ACC112 (cell line): ENCODE results near the gene CALML5.

ENCODE experiments used
- H2AFZ ChIP-seq: fragments of 200-600 bp; sonication (generic); one replicate; pipeline ENCODE4 v1.6.0; 2017; ENCODE audit warnings: antibody characterized with exemption, low read length; ENCODE audit not compliant: unreplicated experiment
- H3K27ac ChIP-seq: fragments of 200-600 bp; sonication (generic); 2 replicates; pipeline ENCODE4 v1.5.1; 2014; ENCODE audit warnings: low read depth, mild to moderate bottlenecking, antibody characterized with exemption, low read length, moderate library complexity
- H3K27me3 ChIP-seq: fragments of 200-600 bp; sonication (generic); 2 replicates; pipeline ENCODE4 v1.6.1; 2014; ENCODE audit warnings: mild to moderate bottlenecking, antibody characterized with exemption, low read length, moderate library complexity, mixed read lengths; ENCODE audit not compliant: insufficient read depth
- H3K36me3 ChIP-seq: fragments of 200-600 bp; sonication (generic); 2 replicates; pipeline ENCODE4 v1.6.1; 2016; ENCODE audit warnings: mild to moderate bottlenecking, antibody characterized with exemption, low read length, moderate library complexity, mixed read lengths; ENCODE audit not compliant: insufficient read depth
- H3K4me1 ChIP-seq: fragments of 200-600 bp; sonication (generic); one replicate; pipeline ENCODE4 v1.6.1; 2016; ENCODE audit warnings: low read length, mixed read lengths; ENCODE audit not compliant: insufficient read depth, unreplicated experiment, control insufficient read depth
- H3K4me3 ChIP-seq: fragments of 200-600 bp; sonication (generic); 2 replicates; pipeline ENCODE4 v1.5.1; 2014; ENCODE audit warnings: mild to moderate bottlenecking, low read depth, low read length
- H3K79me2 ChIP-seq: fragments of 200-600 bp; sonication (generic); one replicate; pipeline ENCODE4 v1.6.0; 2016; ENCODE audit warnings: low read length; ENCODE audit not compliant: control insufficient read depth, unreplicated experiment, insufficient read depth

Gene CALML5

DNA sequence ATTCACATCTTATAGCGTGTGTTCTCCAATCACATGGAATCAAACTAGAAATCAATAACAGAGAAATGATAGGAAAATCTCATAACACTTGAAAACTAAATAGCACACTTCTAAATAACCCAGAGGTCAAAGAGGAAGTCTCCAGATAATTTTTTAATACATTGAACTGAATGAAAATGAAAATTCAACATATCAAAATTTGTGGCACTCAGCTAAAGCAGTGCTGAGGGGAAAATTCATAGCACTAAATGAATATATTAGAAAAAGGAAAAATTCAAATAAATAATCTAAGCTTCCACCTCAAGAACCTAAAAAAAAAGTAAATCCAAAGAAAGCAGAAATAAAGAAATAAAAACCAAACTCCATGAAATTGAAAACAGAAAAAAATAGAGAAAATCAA lies 42.7 kb upstream of the CALML5 start:
- no peaks in the 10 kb centered on the region; the same call in 1 of the 2 replicates for H3K36me3 ChIP-seq
- H3K27me3 ChIP-seq = no peaks in the 10 kb centered on the region
- peaks cover 19% of the 10 kb centered on the region for H3K4me1 ChIP-seq
- H3K4me3 ChIP-seq = no peak overlapping the region
- H3K27ac ChIP-seq = no peak overlapping the region
- H2AFZ ChIP-seq = no peak overlapping the region
- no peaks in the 10 kb centered on the region for H3K79me2 ChIP-seq

DNA sequence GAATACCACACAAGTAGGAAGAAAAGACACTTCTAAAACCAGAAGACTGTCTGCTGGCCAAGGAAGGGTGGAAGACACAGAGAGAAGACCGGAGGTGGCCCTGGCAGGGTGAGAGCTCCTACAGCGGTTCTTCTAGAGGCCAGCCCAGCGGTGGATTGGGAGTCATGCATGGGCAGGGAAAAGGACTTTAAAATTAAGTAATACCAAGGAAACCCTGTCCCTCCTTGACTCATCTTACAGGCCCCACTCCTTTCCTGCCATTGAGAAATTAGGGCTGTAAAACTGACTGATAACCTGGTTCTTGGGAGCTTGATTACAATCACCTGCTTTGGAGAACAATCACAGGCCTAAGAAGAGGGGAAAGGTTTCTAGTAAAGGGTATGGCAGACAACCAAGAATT lies 41.5 kb upstream of the CALML5 start:
- no peaks in the 10 kb centered on the region for H3K27me3 ChIP-seq
- H3K4me1 ChIP-seq = peaks cover 7% of the 10 kb centered on the region
- H3K4me3 ChIP-seq = no peak overlapping the region
- no peaks in the 10 kb centered on the region; the same call in 1 of the 2 replicates for H3K36me3 ChIP-seq
- no peaks in the 10 kb centered on the region for H3K79me2 ChIP-seq
- H2AFZ ChIP-seq = no peak overlapping the region
- no peak overlapping the region for H3K27ac ChIP-seq

DNA sequence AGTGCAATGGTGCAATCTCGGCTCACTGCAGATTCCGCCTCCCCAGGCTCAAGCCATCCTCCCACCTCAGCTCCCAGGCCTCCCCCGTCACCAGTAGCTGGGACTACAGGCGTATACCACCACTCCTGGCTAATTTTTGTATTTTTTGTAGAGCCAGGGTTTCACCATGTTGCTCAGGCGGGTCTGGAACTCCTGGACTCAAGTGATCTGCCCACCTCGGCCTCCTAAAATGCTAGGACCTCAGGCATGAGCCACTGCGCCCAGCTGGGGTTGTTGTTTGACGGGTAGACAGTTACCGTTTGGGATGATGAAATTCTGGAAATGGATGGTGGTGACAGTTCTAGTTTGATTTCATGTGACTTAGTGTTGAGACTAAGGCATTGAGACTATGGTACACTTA lies 40.7 kb upstream of the CALML5 start:
- H3K27ac ChIP-seq = no peak overlapping the region
- H3K4me3 ChIP-seq = no peak overlapping the region
- H3K36me3 ChIP-seq = no peaks in the 10 kb centered on the region; the same call in 1 of the 2 replicates
- no peaks in the 10 kb centered on the region for H3K27me3 ChIP-seq
- no peaks in the 10 kb centered on the region for H3K79me2 ChIP-seq
- H3K4me1 ChIP-seq = peaks cover 1% of the 10 kb centered on the region
- no peak overlapping the region for H2AFZ ChIP-seq

DNA sequence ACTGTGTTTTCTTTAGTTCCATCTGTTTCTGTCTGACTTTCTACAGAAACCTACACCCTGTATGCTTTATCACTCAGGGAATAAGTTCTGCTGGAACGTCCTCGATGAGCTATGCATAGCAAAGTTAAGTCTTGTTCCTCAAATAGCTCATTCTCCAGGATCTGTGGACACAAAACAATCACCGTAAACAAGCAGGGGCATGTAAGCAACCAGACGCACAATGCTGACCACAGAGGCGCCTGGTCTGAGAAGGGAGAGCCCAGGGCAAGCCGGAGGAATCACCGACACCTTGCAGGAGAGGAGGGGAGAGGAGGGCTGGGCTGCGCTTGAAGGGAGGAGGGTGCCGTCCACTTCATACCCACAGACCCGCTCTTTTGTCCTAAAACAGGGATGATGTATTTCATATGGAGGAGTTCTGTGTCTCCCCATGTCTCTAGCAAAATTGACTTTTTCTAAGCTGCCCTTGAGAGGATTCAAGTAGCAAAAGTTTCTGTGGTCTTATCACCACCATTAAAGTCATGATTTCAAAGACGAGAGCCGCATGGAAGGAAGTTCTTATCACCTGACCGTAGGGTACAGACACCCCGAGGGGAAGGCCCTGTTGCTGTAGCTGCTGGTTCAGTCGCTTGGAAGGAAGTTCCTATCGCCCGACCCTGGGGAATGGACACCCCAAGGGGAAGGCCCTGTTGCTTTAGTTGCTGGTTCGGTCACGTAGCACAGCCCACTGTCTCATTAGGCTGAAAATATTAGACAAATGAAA lies 39.7 kb upstream of the CALML5 start:
- Histone ChIP-seq H2AFZ (no peak overlapping the region), H3K27me3 (no peaks in the 10 kb centered on the region), H3K27ac (no peak overlapping the region), H3K36me3 (no peaks in the 10 kb centered on the region; the same call in 1 of the 2 replicates), H3K4me1 (peaks cover 6% of the 10 kb centered on the region), H3K79me2 (no peaks in the 10 kb centered on the region), H3K4me3 (no peak overlapping the region)

DNA sequence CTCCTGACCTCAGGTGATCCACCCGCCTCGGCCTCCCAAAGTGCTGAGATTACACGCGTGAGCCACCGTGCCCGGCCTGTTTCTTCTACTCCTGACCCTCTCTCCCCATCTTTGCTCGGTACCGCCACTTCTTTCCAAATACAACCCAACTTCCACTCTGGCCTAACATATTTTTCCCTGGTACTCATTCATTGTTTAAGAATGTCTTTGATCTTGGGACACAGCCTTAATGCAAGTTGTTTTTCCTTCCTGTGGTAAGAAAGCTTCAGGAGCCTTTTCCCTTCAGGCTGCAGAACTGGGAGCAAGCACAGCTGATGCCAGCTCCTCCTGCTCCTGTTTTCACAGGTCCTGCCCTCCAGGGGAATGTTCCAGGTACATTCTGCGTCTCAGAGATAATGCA lies 39.1 kb upstream of the CALML5 start:
- Histone ChIP-seq H3K4me3 (no peak overlapping the region), H3K36me3 (no peaks in the 10 kb centered on the region; the same call in 1 of the 2 replicates), H3K79me2 (no peaks in the 10 kb centered on the region), H3K27ac (no peak overlapping the region), H3K4me1 (peaks cover 6% of the 10 kb centered on the region), H2AFZ (no peak overlapping the region), H3K27me3 (no peaks in the 10 kb centered on the region)

DNA sequence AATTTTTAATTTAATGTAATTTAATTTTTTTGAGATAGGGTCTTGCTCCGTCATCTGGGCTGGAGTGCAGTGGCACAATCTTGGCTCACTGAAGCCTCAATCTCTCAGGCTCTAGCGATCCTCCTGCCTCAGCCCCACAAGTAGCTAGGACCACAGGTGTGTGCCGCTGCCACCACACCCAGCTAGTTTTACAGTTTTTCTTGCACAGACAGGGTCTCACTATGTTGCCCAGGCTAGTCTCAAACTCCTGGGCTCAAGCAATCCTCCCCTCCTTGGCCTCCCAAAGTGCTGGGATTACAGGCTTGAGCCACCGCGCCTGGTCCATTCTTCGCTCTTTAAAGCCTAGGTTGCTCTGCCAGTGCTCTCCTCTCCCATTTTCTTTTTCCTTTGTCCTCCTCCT lies 38.3 kb upstream of the CALML5 start:
- Histone ChIP-seq H3K27me3 (no peaks in the 10 kb centered on the region), H3K79me2 (no peaks in the 10 kb centered on the region), H3K27ac (no peak overlapping the region), H3K4me1 (peaks cover 6% of the 10 kb centered on the region), H3K4me3 (no peak overlapping the region), H2AFZ (no peak overlapping the region), H3K36me3 (no peaks in the 10 kb centered on the region; the same call in 1 of the 2 replicates)

DNA sequence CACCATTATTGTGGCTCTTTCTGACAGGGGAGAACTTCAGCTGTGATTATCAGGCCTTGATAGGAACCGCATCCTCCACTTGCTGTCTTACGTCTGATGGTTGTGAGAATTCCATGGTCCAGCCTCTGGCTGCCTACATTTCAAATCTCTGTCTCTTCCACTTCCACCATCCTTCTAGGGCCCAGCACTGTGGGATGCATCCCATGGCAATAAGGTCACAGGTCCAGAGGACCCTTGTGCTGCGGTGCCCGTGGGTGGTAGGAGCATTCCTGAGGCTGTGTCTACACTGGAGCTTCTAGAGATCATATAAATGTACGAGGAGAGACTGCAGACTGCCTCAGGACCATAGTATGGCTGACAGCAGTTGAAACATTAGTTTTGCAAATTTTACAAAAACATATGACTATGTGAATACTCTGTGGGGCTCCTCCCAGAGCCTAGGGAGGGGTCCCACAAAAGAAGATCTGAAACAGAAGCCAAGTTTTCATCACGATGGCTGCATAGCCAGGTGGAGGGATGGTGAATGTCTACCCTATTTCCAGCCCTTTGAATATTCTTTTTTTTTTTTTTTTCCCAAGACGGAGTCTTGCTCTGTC lies 37.2 kb upstream of the CALML5 start:
- Histone ChIP-seq H3K36me3 (no peaks in the 10 kb centered on the region), H3K4me3 (no peak overlapping the region), H3K4me1 (peaks cover 6% of the 10 kb centered on the region), H3K27me3 (no peaks in the 10 kb centered on the region), H3K27ac (no peak overlapping the region), H2AFZ (no peak overlapping the region), H3K79me2 (no peaks in the 10 kb centered on the region)

DNA sequence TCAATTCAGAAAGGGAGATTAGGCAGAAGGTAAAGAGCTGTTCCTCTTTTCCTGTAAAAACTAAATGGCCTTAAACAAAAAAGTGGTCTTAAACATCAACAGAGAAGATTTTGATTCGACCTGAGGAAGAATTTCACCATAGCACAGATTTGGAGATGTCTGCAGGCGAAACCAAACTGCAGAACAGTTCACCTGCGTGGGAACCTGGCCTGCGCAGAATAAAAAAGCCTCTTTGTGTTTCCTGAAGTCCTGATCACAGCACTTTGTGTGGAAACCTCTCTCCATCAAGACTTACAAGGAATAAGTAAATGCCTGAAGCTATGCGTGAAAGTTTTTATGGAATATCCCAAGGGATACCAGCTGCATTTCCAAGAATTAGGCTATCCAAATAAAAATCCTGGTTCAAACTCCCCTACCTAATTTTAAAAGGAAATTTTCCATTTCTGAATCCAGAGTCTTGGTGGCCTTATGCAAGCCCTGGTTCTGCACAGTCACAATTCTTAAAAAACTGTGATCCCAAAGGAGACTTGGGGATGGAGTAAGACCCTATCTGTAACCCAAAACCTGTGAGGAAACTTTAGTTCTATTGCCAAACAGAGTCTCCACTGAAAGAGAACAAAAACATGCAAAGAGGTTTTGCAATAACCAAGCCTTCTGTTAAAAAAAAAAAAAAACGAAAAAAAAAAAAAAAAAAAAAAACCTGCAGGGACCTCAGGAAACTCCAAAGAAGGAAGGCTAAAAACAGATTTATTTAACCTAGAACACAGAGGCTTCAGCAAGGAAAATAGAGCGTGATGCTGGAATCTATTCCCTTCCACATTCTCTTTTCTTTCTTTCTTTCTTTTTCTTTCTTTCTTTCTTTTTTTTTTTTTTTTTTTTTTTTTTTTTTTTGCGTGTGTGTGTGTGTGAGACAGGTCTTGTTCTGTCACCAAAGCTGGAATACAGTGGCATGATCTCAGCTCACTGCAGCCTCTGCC lies 35.8 kb upstream of the CALML5 start:
- H3K4me3 ChIP-seq = no peak overlapping the region
- H3K27ac ChIP-seq = no peak overlapping the region
- peaks cover 6% of the 10 kb centered on the region for H3K4me1 ChIP-seq
- no peaks in the 10 kb centered on the region for H3K36me3 ChIP-seq
- H3K79me2 ChIP-seq = no peaks in the 10 kb centered on the region
- H2AFZ ChIP-seq = no peak overlapping the region
- H3K27me3 ChIP-seq = no peaks in the 10 kb centered on the region

DNA sequence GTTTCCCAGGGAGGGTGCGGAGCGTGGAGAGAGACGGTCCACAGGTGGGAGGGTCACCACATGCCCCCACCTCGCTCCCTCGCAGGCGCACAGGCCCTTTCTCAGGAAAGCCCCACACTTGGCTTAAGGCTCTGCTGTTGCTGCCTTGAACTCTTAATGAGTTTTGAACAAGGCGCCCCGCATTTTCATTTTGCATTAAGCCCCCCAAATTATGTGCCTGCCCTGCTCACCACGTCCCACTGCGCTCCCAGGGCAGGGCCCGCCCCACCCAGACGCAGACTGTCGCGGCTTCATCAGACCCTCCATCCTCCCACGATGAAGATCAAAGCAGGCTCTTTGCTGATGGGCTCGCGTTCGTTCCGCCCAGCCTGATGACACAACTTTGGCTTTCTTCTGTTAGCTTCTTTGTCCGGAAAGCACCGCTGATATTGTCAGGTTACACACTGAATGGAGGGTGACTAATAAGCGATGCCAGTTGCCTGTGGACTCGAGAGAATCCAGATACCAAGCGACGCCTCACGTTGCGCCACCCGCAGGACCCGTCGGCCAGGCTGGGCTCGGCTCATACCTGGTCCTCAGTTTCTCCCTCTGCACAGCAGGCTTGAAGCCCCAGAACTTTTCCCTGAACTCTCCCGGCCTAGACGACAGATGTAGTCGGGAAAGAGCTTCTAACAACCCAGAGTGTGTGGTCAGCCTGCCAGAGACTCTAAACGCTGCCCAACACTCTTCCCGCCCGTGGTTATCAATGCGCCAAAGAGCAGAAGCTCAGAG lies 34.9 kb upstream of the CALML5 start:
- Histone ChIP-seq H3K27me3 (0 out of 2 replicates have a peak, but pooled peaks cover 5% of the 10 kb centered on the region), H3K4me1 (peaks cover 6% of the 10 kb centered on the region), H3K36me3 (no peaks in the 10 kb centered on the region), H3K27ac (no peak overlapping the region), H3K79me2 (no peaks in the 10 kb centered on the region), H2AFZ (no peak overlapping the region), H3K4me3 (no peak overlapping the region)
